ENCODE data around the gene TRPV5. TPM values are rescaled to one million over a fixed set of nuclear protein-coding genes. Genes with fewer than 3 reads are reported as not detected.

Gene TRPV5
- polyA plus RNA-seq, 2 of the 4 experiments (the other 2 are of a cell fraction): not detected

GRCh38 chr7:142880876-142881505 lies 52.6 kb downstream of the TRPV5 start:
- no peak for TF ChIP-seq FOSB (CRISPR knock-in tag; IDR thresholded peaks at IDR 0.05)
- no peak for TF ChIP-seq MAX (IDR thresholded peaks at IDR 0.05)
- peak; percentile 35 for TF ChIP-seq CTCF (IDR thresholded peaks at IDR 0.05)
- TF ChIP-seq BHLHE40 (IDR thresholded peaks at IDR 0.05; ENCODE audit: low read depth, low read length): no peak
- no peak for TF ChIP-seq HOXB13 (CRISPR knock-in tag; IDR thresholded peaks at IDR 0.05; ENCODE audit: low read depth)
- no peak for TF ChIP-seq HOXA7 (CRISPR knock-in tag; IDR thresholded peaks at IDR 0.05)
- TF ChIP-seq RAD21 (conservative IDR thresholded peaks at IDR 0.05 in 1 of 2, IDR thresholded peaks at IDR 0.05 in 1 of 2): peak; percentile 19 to 32; a peak in 2 of 5 replicates
- no peak for TF ChIP-seq SREBF2 (IDR thresholded peaks at IDR 0.05)
- no peak for TF ChIP-seq BCL3 (IDR thresholded peaks at IDR 0.05)
- TF ChIP-seq ELK1 (IDR thresholded peaks at IDR 0.05; ENCODE audit: low read depth, low read length): no peak
- no peak for TF ChIP-seq REST (IDR thresholded peaks at IDR 0.05)
- TF ChIP-seq SMC3 (IDR thresholded peaks at IDR 0.05): no peak
- TF ChIP-seq POLR2AphosphoS2 (conservative IDR thresholded peaks at IDR 0.05; ENCODE audit: low read length): no peak
- TF ChIP-seq RARB (CRISPR knock-in tag; IDR thresholded peaks at IDR 0.05): no peak
- TF ChIP-seq NFE2L2 (conservative IDR thresholded peaks at IDR 0.05; ENCODE audit: low read length): no peak
- no peak for TF ChIP-seq HES2 (IDR thresholded peaks at IDR 0.05)
- no peak for TF ChIP-seq FOSL2 (IDR thresholded peaks at IDR 0.05)
- no peak for TF ChIP-seq FOSL2 (CRISPR knock-in tag; IDR thresholded peaks at IDR 0.05)
- CTCF ChIA-PET: interaction anchor here (0.8 to 1.7 kb wide), 4 partner anchors 8 to 52 kb away, joined by 3 to 5 read pairs (median 4); no protein-coding TSS in a partner anchor
- 11% methylated on average over 6 of the region's 8 CpGs for WGBS (ENCODE audit: missing lambda C conversion rate)
- Histone ChIP-seq H3K9me3 (no peaks in the 10 kb centered on the region), H3K4me1 (no peaks in the 10 kb centered on the region), H3K4me2 (no peak overlapping the region), H3K27ac (no peak overlapping the region), H3K4me3 (no peak overlapping the region)
- POLR2A ChIA-PET: no interaction called here
- peak in 1 of 2 experiments; percentile 78; a peak in 3 of 6 replicates for ATAC-seq
- no peak for FAIRE-seq
- DNase-seq (ENCODE audit: low read depth in 1 of 2, low spot score in 1 of 2): peak; percentile 29 to 56

Measured in A549 (cell line).